Activated naive CD4-positive, alpha-beta T cell (primary cell): Measurements from ENCODE around the gene TYK2.
A peak's percentile ranks its signal among the peaks of the same experiment; 100 is the strongest.
"Not testable (repeated sequence)": the region's sequence is repeated elsewhere in the genome, so short reads cannot be mapped to it uniquely, and the experiment has no call there.

Source experiments
- DNase-seq, 4 experiments: peaks; one replicate each; lab custom pipeline; 2025; lab: John Stamatoyannopoulos, UW

Gene TYK2

DNA sequence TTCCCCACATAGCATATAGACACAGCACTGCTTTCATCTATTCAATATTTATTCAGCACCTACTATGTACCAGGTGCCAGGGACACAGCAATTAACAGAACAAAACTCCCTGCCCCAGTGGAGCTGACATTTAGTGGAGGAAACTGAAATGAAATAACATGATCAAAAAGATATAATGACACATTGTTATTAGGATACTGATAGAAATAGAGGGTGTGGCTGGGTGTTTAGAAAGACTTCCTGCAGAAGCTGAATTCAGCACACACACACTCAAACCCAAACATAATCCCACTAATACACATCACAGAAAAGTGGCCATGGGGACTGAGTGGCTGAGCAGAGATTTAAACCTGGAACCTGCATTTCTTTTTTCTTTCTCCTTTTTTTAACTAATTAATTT, 26.7 kb upstream of the TYK2 start:
- DNase-seq = no peak

- DNase-seq = no peak
Observed at GRCh38 chr19:10406191-10406590, 25.8 kb upstream of the TYK2 start.

GRCh38 chr19:10404888-10405820, 24.8 kb upstream of the TYK2 start:
- peak in 1 of 4 experiments; percentile 19 for DNase-seq

GRCh38 chr19:10403137-10404021, 23.0 kb upstream of the TYK2 start, which contains the start of gene CDC37:
CDC37 (minus strand) TSS chr19:10403542; CDS start chr19:10403479, 63 bp downstream.
- DNase-seq = peak; percentile 95 to 98 (median 97)

DNA sequence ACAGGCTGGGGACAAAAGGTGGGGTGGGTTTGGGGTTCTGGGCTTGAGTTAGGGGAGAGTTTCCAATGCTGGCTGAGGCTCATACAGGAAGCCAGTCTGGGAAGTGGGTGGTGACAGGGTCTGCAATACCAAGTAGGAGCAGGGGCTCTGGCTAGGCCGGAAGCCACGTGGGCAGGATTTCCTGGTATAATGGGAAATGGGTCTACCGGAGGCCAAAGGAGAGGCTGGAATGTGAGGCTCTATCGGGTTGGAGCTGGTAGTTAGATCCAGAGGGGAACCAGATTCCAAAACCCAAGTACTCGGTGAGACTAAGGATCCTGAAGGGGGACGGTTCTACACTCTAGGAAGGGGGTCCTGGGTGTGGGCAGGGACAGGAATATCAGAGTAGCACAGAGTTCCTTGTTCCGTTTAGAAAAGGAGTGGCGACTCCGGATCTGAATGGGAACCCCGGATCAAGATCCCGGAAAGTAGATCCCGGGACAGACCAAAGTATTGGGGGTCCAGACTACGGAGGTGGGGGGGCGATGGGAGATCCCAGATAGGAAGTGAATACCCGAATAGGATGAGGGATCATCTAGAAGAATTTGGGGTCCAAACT, 22.2 kb upstream of the TYK2 start:
- no peak for DNase-seq

DNA sequence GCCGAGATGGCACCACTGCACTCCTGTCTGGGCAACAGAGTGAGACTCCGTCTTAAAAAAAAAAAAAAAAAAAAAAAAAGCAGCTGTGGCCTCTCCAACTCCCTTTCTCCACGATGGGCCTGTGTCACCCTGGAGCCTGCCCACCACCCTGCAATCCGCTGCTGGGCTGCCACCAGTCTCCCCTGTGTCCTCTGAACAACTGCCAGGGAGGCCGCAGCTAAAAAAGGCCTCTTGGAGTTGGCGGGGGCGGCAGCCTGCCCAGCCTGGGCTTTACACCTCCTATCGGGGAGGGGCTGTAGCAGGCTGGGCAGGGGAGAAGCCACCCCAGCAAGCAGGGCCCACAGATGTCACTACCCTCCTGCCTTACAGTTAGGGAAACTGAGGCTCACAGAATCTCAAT, 19.5 kb upstream of the TYK2 start:
- DNase-seq = no peak

DNA sequence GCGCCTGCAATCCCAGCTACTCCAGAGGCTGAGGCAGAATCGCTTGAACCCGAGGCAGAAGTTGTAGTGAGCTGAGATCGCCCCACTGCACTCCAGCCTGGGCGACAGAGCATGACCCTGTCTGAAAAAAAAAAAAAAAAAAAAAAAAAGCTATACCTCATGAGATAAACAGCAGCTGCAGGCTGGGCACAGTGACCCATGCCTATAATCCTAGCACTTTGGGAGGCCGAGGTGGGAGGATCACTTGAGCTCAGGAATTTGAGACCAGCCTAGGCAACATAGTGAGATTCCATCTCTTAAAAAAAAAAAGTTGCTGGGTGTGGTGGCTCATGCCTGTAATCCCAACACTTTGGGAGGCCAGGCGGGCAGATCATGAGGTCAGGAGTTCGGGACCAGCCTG, 19.0 kb upstream of the TYK2 start:
- not testable (repeated sequence) for DNase-seq

DNA sequence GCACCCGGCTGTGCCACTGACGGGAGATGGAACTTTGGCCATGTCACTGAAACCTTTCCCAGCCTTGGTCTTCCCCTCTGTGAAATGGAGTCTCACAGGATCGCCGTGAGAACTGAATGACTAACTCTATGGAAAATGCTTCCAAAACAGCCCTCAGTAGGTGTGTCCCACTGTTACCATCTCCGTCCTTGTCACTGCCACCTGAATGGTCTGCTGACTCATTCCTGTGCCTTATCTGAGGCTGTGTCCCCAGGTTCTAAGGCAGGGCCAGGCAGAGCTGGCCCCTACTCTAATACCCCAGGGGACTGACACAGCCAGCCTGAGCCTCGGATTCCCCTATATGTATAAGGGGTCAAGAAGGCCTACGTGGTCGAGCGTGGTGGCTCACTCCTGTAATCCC, 18.4 kb upstream of the TYK2 start:
- no peak for DNase-seq

DNA sequence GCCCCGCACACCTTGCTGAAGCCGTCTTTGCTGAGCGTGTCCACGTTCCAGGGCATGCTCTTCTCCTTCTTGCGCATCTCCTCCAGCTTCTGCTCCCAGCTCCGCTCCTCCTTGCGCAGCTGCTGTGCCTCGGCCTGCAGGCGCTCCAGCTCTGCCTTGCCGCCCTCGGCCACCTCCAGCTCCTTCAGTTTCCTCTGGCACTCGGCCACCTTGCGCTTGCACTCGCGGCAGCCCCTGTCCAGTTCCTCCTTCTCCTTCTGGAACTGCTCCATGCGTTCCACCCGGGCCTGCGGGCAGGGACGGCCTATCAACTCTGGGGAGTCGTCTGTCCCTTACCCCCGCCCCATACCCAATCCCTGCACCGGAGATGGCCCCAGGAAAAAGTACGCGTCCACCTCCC, 15.5 kb upstream of the TYK2 start:
- DNase-seq = no peak

DNA sequence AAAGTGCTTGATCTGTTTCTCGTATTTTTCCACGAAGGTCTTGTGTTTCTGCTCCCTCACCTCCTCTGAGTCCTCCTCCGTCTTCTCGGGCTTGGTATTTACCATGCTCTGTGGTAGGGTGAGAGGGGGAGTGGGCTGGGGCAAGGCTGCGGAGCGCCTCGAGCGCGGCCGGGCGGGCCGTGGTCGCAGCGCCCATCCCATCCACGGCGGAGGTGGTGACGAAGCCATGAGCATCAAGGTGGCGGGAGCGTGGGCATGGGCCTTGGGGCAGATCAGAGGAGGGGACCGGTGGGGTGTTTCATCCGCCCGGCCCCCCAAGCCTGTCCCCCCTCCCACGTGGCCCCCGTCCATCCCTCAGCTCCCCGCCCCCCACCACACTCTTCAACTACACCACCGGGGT, 15.1 kb upstream of the TYK2 start:
- no peak for DNase-seq

GRCh38 chr19:10395003-10395402, 14.6 kb upstream of the TYK2 start:
- DNase-seq = no peak

DNA sequence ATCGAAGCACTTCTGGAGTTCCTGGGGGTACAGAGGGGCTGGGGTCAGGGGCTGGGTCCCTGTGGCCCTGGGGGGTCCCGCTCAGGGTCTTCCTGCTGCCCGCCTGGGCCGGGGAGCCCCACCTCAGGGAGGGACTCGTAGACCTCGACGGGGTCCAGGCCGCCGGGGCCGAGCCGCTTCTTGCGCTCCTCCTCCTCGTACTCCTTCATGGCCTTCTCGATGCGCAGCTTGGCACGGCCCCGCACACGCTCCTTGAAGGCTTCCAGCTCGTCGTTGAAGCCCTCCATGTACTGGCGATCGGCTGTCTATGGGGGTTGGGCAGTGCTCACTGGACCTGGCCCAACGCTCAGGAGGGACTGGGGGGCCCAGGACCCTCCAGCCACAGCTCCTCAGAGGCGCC, 12.8 kb upstream of the TYK2 start:
- no peak for DNase-seq

DNA sequence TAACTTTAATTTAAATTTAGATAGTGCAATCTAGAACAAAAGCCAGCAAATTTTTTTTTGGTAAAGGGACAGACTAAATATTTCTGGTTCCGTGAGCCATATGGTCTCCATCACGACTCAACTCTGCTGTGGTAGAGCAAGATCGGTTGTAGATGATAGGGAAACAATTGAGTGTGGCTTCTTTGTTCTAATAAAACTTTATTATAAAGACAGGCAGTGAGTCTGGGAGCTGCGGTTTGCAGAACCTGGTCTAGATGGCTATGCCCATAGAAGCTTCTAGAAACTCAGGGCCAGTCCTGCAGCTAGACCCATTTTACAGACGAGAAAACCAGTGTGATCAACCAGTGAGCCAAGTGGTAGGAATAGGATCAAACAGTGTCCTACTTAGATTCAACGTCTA, 11.7 kb upstream of the TYK2 start:
- DNase-seq = no peak

- DNase-seq = peak in 3 of 4 experiments; percentile 15 to 40 (median 34)
Observed at GRCh38 chr19:10390652-10391286, 10.4 kb upstream of the TYK2 start.

DNA sequence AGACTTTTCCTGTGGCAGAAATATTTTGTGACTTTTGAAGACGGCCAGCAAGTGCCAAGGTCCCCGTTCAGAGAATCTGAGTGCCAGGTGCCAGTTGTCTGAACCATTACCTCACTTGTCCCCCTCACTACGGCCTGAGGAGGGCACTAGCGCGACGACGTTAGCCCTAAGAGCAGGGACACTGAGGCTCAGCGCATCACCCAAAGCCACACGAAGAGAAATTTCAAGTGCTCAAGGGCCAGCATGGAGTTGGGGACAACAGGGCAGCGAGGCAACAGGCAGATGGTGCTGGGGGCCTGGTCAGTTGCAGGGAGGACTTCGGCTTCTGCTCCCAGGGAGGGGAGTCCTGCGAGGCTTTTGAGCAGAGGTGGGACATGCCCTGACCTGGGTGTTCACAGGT, 9.5 kb upstream of the TYK2 start:
- no peak for DNase-seq

GRCh38 chr19:10388957-10389356, 8.6 kb upstream of the TYK2 start:
- DNase-seq = peak; percentile 67 to 83 (median 80)

- DNase-seq = no peak
Observed at GRCh38 chr19:10384580-10384979, 4.2 kb upstream of the TYK2 start.

- DNase-seq = not testable (repeated sequence)
Observed at GRCh38 chr19:10383223-10383499, 2.8 kb upstream of the TYK2 start.

- DNase-seq = no peak
Observed at GRCh38 chr19:10379880-10380312, 476 bp downstream of the TYK2 start.

GRCh38 chr19:10378124-10378523, 2.2 kb downstream of the TYK2 start:
- DNase-seq = no peak

GRCh38 chr19:10377140-10377640, 3.2 kb downstream of the TYK2 start:
- not testable (repeated sequence) for DNase-seq

DNA sequence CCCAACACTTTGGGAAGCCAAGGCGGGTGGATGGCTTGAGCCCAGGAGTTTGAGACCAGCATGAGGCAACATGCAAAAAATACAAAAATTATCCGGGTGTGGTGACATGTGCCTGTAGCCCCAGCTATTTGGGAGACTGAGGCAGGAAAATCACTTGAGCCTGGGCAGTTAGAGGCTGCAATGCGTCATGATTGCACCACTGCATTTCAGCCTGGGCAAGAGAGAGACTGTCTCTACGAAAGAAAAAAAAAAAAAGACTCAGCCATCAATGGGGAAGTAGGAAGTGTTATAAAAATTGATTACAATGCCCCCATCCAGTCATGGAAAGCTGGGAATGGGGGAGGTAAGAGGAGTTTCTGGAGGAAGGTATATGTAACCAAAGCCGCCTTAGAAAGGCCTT, 5.4 kb downstream of the TYK2 start:
- no peak for DNase-seq
